Calu3 (cell line): ENCODE results near the gene EDARADD. TPM values are rescaled to one million over a fixed set of nuclear protein-coding genes. Genes with fewer than 3 reads are reported as not detected.

Experiments used
- BruUV-seq: library from RNA; stranded (reverse); fragments of 400-500 nt; replicated peaks from 2 replicates; lab custom pipeline; 2021; lab: Mats Ljungman, UMichigan
- CTCF ChIA-PET: fragments of 300-600 bp; sonication (Branson Sonifier 250); formaldehyde crosslinking; loops from one replicate; lab custom pipeline; 2022; ENCODE audit warnings: antibody characterized with exemption; lab: Charles Lee
- DNase-seq: peaks from one replicate; pipeline ENCODE4 v3.0.0; 2022
- H3K27ac Mint-ChIP-seq: one replicate; pipeline ENCODE4 v1.8.0; 2022; ENCODE audit warnings: mixed read lengths; ENCODE audit not compliant: unreplicated experiment
- H3K27me3 Mint-ChIP-seq: one replicate; pipeline ENCODE4 v1.8.0; 2022; ENCODE audit warnings: mixed read lengths; ENCODE audit not compliant: unreplicated experiment
- H3K36me3 Mint-ChIP-seq: one replicate; pipeline ENCODE4 v1.8.0; 2022; ENCODE audit warnings: mild to moderate bottlenecking, moderate library complexity, mixed read lengths; ENCODE audit not compliant: insufficient read depth, unreplicated experiment
- H3K4me1 Mint-ChIP-seq: one replicate; pipeline ENCODE4 v1.8.0; 2022; ENCODE audit warnings: mild to moderate bottlenecking, low read depth, mixed read lengths; ENCODE audit not compliant: unreplicated experiment
- H3K4me3 Mint-ChIP-seq: one replicate; pipeline ENCODE4 v1.8.0; 2022; ENCODE audit warnings: mild to moderate bottlenecking, low read depth, moderate library complexity, mixed read lengths; ENCODE audit not compliant: unreplicated experiment
- H3K9me3 Mint-ChIP-seq: one replicate; pipeline ENCODE4 v1.8.0; 2022; ENCODE audit warnings: low read depth, mixed read lengths; ENCODE audit not compliant: unreplicated experiment
- intact Hi-C: fragments of 100-400 bp; cut with micrococcal nuclease; formaldehyde crosslinking; loops from one replicate; pipeline ENCODE4 v1.10.0; 2022; ENCODE audit not compliant: unreplicated experiment
- total RNA-seq: library from RNA; stranded (reverse); gene quantifications from 2 replicates; pipeline ENCODE4 v1.2.3, GENCODE V29; 2022
- TF ChIP-seq, protein P1 (sequence below): fragments of 200-600 bp; IDR thresholded peaks from one replicate; pipeline ENCODE4 v1.8.0; 2022; ENCODE audit warnings: antibody characterized with exemption; ENCODE audit not compliant: unreplicated experiment

The EDARADD gene
- total RNA-seq, 1 experiment from 2014 or later = 0.19 TPM

DNA sequence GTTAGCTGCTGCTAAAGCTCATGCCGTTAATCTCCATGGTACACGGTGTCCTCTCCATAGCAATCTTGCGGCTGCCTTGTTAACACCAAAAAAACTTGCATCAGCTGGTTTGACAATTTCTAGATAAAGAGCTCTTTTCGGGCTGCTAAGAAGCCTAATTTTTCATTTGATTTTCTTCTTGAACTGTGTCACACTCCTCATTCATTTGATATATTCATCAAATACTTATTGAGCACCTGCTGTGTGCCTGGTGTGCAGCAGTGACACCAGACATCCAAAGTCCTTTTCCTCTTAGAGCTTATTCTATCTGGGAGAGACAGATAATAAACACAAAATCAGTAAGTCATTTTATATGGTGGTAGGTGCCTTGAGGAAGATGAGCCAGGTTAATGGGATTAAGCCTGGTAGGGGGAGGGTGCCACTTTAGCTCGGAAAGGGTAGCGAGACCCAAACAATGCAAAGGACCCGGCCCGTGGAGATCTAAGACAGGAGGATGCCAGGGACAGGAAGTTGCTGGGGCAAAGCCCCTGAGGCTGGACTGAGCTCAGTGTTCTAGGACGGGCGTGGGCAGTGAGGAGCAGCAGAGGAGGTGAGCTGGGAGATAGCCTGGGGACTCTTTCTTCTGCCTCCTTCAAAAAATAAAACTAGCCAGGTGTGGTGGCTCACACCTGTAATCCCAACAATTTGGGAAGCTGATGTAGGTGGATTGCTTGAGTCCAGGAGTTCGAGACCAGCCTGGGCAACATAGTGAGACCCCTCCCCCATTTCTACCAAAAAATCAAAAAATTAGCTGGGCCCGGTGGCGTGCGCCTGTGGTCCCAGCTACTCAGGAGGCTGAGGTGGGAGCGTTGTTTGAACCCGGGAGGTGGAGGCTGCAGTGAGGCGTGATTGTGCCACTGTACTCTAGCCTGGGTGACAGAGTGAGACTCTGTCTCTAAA, 79.0 kb downstream of the EDARADD start:
- BruUV-seq = no TSS peak
- Mint-ChIP-seq H3K4me3 (no peak overlapping the region), H3K27ac (no peak overlapping the region), H3K27me3 (peaks cover 18% of the 10 kb centered on the region), H3K9me3 (no peaks in the 10 kb centered on the region), H3K36me3 (no peaks in the 10 kb centered on the region), H3K4me1 (no peaks in the 10 kb centered on the region)
- CTCF ChIA-PET = no interaction called here
- intact Hi-C loops = no loop called here
- DNase-seq = no peak
- TF ChIP-seq, protein P1, sequence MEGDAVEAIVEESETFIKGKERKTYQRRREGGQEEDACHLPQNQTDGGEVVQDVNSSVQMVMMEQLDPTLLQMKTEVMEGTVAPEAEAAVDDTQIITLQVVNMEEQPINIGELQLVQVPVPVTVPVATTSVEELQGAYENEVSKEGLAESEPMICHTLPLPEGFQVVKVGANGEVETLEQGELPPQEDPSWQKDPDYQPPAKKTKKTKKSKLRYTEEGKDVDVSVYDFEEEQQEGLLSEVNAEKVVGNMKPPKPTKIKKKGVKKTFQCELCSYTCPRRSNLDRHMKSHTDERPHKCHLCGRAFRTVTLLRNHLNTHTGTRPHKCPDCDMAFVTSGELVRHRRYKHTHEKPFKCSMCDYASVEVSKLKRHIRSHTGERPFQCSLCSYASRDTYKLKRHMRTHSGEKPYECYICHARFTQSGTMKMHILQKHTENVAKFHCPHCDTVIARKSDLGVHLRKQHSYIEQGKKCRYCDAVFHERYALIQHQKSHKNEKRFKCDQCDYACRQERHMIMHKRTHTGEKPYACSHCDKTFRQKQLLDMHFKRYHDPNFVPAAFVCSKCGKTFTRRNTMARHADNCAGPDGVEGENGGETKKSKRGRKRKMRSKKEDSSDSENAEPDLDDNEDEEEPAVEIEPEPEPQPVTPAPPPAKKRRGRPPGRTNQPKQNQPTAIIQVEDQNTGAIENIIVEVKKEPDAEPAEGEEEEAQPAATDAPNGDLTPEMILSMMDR = no peak

DNA sequence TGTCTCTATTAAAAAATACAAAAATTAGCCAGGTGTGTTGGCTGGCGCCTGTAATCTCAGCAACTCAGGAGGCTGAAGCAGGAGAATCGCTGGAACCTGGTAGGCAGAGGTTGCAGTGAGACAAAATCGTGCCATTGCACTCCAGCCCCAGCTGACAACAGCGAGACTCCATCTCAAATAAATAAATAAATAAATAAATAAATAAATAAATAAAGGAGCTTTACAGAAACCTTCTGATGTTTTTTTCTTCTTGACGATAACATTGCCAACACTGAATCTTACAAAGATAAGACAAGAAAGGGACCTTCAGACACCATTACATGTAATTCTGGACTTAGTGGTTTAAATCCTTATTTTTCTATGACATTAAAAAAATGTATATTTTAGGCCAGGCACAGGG, 81.9 kb downstream of the EDARADD start:
- H3K27ac Mint-ChIP-seq = no peak overlapping the region
- no peak overlapping the region for H3K4me3 Mint-ChIP-seq
- no peaks in the 10 kb centered on the region for H3K9me3 Mint-ChIP-seq
- no peak for DNase-seq
- H3K36me3 Mint-ChIP-seq = no peaks in the 10 kb centered on the region
- TF ChIP-seq, protein P1 = no peak
- H3K27me3 Mint-ChIP-seq = peaks cover 25% of the 10 kb centered on the region
- H3K4me1 Mint-ChIP-seq = no peaks in the 10 kb centered on the region
- CTCF ChIA-PET = interaction anchor here (1.0 kb wide), 1 partner anchor 13 kb away, joined by 3 read pairs; no protein-coding TSS in a partner anchor
- intact Hi-C loops = no loop called here
- no TSS peak for BruUV-seq

DNA sequence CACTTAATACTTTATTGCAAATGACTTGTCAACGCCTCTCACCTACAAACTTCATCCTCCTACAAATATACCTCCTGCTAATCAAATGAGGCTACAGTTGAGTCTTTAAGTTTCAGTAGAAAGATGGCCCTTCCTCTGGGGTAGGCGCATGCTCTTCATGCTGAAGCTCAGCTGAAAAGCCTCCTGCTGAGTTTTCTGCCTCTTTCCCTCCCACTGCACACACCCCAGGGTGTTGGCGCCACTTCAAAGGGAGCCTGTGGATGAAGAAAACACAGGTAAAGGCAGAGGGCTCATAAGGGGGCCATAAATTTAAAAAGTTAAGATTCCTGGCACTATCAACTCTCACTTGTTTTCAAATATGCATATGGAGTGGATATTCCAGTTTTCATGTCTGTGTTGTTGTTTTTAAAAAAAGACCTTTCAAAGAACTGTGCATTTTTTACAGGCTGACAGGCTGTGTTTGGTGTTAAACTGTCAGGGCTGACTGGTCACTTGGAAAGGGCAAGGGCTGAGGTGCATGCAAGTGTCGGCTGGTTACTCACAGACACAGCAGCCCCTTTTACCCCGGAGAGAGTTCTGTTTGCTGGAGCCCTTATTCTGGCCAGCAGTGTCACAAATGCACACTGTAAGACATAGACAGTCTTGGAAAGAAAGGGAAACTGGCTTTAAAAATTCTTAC, 86.8 kb downstream of the EDARADD start:
- no peaks in the 10 kb centered on the region for H3K36me3 Mint-ChIP-seq
- DNase-seq = no peak
- H3K27ac Mint-ChIP-seq = no peak overlapping the region
- peaks cover 22% of the 10 kb centered on the region for H3K27me3 Mint-ChIP-seq
- intact Hi-C loops = no loop called here
- no peaks in the 10 kb centered on the region for H3K9me3 Mint-ChIP-seq
- no peaks in the 10 kb centered on the region for H3K4me1 Mint-ChIP-seq
- no peak overlapping the region for H3K4me3 Mint-ChIP-seq
- CTCF ChIA-PET = no interaction called here
- TF ChIP-seq, protein P1 = no peak
- no TSS peak for BruUV-seq

DNA sequence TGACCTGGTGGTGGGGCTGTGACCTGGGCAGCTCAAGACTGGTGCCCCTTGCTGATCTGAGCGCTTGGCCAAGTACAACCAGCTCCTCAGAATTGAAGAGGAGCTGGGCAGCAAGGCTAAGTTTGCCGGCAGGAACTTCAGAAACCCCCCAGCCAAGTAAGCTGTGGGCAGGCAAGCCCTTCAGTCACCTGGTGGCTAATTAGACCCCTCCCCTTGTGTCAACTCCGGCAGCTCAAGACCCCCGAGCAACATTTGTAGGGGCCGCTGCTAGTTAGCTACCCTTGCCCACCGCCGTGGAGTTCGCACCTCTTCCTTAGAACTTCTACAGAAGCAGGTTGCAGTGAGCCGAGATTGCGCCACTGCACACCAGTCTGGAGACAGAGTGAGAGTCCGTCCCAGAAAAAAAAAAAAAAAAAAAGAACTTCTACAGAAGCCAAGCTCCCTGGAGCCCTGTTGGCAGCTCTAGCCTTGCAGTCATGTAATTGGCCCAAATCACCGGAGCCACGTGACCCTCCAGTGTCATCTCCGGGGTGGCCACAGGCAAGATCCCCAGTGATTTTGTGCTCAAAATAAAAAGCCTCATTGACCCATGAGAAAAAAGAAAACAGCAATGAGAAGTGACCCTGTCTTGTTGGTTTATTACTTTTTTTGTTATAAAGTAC, 90.4 kb downstream of the EDARADD start:
- Mint-ChIP-seq H3K4me1 (no peaks in the 10 kb centered on the region), H3K27me3 (peaks cover 22% of the 10 kb centered on the region), H3K27ac (no peak overlapping the region), H3K9me3 (no peaks in the 10 kb centered on the region), H3K4me3 (no peak overlapping the region), H3K36me3 (no peaks in the 10 kb centered on the region)
- CTCF ChIA-PET = no interaction called here
- TF ChIP-seq, protein P1 = no peak
- intact Hi-C loops = no loop called here
- DNase-seq = no peak
- no TSS peak for BruUV-seq
